Smooth muscle cell (in vitro differentiated cells): Measurements from ENCODE around the gene ZFYVE1. TPM values are rescaled to one million over a fixed set of nuclear protein-coding genes. Genes with fewer than 3 reads are reported as not detected.

Experiments used
- DNase-seq: peaks from one replicate; lab custom pipeline; 2025; ENCODE audit not compliant: unreplicated experiment; lab: John Stamatoyannopoulos, UW
- H2AFZ ChIP-seq: fragments of 200-600 bp; sonication (generic); 2 replicates; pipeline ENCODE4 v1.6.0; 2016; ENCODE audit warnings: antibody characterized with exemption, low read depth, mild to moderate bottlenecking
- H3F3A ChIP-seq: fragments of 200-600 bp; sonication (generic); 2 replicates; pipeline ENCODE4 v1.6.0; 2017; ENCODE audit warnings: antibody characterized with exemption, low read depth
- H3K27ac ChIP-seq: fragments of 200-600 bp; sonication (generic); 2 replicates; pipeline ENCODE4 v1.5.1; 2016; ENCODE audit warnings: low read depth, mild to moderate bottlenecking
- H3K27me3 ChIP-seq: fragments of 200-600 bp; sonication (generic); 2 replicates; pipeline ENCODE4 v1.6.1; 2016; ENCODE audit warnings: low read depth, mild to moderate bottlenecking
- H3K36me3 ChIP-seq: fragments of 200-600 bp; sonication (generic); 2 replicates; pipeline ENCODE4 v1.5.1; 2016; ENCODE audit warnings: low read depth
- H3K4me1 ChIP-seq: fragments of 200-600 bp; sonication (generic); 2 replicates; pipeline ENCODE4 v1.5.1; 2016; ENCODE audit warnings: low read depth
- H3K4me2 ChIP-seq: fragments of 200-600 bp; sonication (generic); 2 replicates; pipeline ENCODE4 v1.6.0; 2016; ENCODE audit warnings: mild to moderate bottlenecking
- H3K4me3 ChIP-seq: fragments of 200-600 bp; sonication (generic); 2 replicates; pipeline ENCODE4 v1.5.1; 2016; ENCODE audit warnings: mild to moderate bottlenecking
- H3K79me2 ChIP-seq: fragments of 200-600 bp; sonication (generic); 2 replicates; pipeline ENCODE4 v1.6.0; 2016; ENCODE audit warnings: low read depth, mild to moderate bottlenecking
- H3K9ac ChIP-seq: fragments of 200-600 bp; sonication (generic); 2 replicates; pipeline ENCODE4 v1.6.0; 2016; ENCODE audit warnings: low read depth
- H3K9me3 ChIP-seq: fragments of 200-600 bp; sonication (generic); replicated peaks from 2 replicates; pipeline ENCODE4 v1.5.1; 2016; ENCODE audit warnings: low read depth
- H4K20me1 ChIP-seq: fragments of 200-600 bp; sonication (generic); 2 replicates; pipeline ENCODE4 v1.6.0; 2016; ENCODE audit warnings: low read depth
- whole genome bisulfite sequencing: methylation state at CpG from one replicate; pipeline ENCODE4 v1.1.7; 2016; ENCODE audit warnings: low lambda C conversion rate; 5-methylcytosine and 5-hydroxymethylcytosine counted together
- polyA plus RNA-seq: library from polyadenylated mRNA; unstranded; fragments of >200 nt; fragmentation: Nextera tagmentation; extraction: Ambion mirVana; gene quantifications from 2 replicates; pipeline ENCODE4 v1.2.1, GENCODE V29; 2016
- total RNA-seq: library from RNA; depleted of rRNA; stranded (reverse); fragments of >200 nt; gene quantifications from 2 replicates; pipeline ENCODE4 v1.2.3, GENCODE V29; 2014
- TF ChIP-seq, protein P1 (sequence below): fragments of 200-600 bp; sonication (generic); IDR thresholded peaks from 2 replicates; pipeline ENCODE4 v1.5.1; 2017; ENCODE audit warnings: borderline replicate concordance, mild to moderate bottlenecking, antibody characterized with exemption; ENCODE audit not compliant: insufficient read depth, poor library complexity, severe bottlenecking

The ZFYVE1 gene
- total and polyA plus RNA-seq, 2 experiments from 2014 or later, result 19.0 to 20.1 TPM

- H3K4me2 ChIP-seq, result no peak overlapping the region
- 90% methylated on average over 3 of the region's 3 CpGs for WGBS
- H3K4me1 ChIP-seq, result peaks cover 3% of the 10 kb centered on the region
- H4K20me1 ChIP-seq, result peaks cover 23% of the 10 kb centered on the region
- no peak for DNase-seq
- H2AFZ ChIP-seq, result no peak overlapping the region
- no peak overlapping the region for H3K4me3 ChIP-seq
- TF ChIP-seq, protein P1, sequence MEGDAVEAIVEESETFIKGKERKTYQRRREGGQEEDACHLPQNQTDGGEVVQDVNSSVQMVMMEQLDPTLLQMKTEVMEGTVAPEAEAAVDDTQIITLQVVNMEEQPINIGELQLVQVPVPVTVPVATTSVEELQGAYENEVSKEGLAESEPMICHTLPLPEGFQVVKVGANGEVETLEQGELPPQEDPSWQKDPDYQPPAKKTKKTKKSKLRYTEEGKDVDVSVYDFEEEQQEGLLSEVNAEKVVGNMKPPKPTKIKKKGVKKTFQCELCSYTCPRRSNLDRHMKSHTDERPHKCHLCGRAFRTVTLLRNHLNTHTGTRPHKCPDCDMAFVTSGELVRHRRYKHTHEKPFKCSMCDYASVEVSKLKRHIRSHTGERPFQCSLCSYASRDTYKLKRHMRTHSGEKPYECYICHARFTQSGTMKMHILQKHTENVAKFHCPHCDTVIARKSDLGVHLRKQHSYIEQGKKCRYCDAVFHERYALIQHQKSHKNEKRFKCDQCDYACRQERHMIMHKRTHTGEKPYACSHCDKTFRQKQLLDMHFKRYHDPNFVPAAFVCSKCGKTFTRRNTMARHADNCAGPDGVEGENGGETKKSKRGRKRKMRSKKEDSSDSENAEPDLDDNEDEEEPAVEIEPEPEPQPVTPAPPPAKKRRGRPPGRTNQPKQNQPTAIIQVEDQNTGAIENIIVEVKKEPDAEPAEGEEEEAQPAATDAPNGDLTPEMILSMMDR, result no peak
- no peaks in the 10 kb centered on the region for H3K27me3 ChIP-seq
- H3K36me3 ChIP-seq, result peaks cover 5% of the 10 kb centered on the region
- no peaks in the 10 kb centered on the region for H3F3A ChIP-seq
- no peaks in the 10 kb centered on the region for H3K9me3 ChIP-seq
- no peak overlapping the region for H3K27ac ChIP-seq
- H3K79me2 ChIP-seq, result no peaks in the 10 kb centered on the region
- no peak overlapping the region for H3K9ac ChIP-seq
Observed at GRCh38 chr14:72982146-72982708, 44.7 kb downstream of the ZFYVE1 start.

GRCh38 chr14:72980863-72981262 is 46.0 kb downstream of the ZFYVE1 start:
- no peaks in the 10 kb centered on the region for H3F3A ChIP-seq
- DNase-seq, result no peak
- H3K4me2 ChIP-seq, result no peak overlapping the region
- peaks cover 19% of the 10 kb centered on the region for H4K20me1 ChIP-seq
- WGBS, result 93% methylated on average over 8 of the region's 8 CpGs
- no peaks in the 10 kb centered on the region for H3K27me3 ChIP-seq
- H3K79me2 ChIP-seq, result no peaks in the 10 kb centered on the region
- H3K4me1 ChIP-seq, result peaks cover 3% of the 10 kb centered on the region
- no peak overlapping the region for H2AFZ ChIP-seq
- H3K4me3 ChIP-seq, result no peak overlapping the region
- no peak overlapping the region for H3K9ac ChIP-seq
- TF ChIP-seq, protein P1, result no peak
- H3K27ac ChIP-seq, result no peak overlapping the region
- peaks cover 8% of the 10 kb centered on the region for H3K36me3 ChIP-seq
- H3K9me3 ChIP-seq, result no peaks in the 10 kb centered on the region

DNA sequence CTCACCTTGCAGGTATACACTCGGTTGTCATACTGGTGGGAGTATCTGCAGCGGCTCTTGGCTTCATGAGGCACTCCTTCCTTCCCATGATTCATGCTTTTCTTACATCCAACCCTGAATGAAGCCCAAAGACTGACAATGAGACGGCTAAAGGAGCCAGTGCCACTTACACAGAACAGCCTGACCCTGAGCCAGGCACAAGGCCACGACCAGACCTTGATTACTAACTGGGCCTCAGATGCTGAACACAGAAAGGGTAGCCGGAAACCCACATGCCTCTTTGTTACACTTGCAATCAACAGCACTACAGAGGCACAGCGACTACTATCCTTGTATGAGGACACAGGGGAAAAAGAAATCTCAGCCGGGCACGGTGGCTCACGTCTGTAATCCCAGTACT is 48.0 kb downstream of the ZFYVE1 start:
- Histone ChIP-seq H3K27me3 (no peaks in the 10 kb centered on the region), H3K9me3 (no peaks in the 10 kb centered on the region), H2AFZ (no peak overlapping the region), H3K79me2 (no peaks in the 10 kb centered on the region), H3K4me2 (no peak overlapping the region), H3K9ac (no peak overlapping the region), H3K36me3 (peaks cover 18% of the 10 kb centered on the region), H3K4me1 (peaks cover 3% of the 10 kb centered on the region), H3F3A (no peaks in the 10 kb centered on the region), H3K4me3 (no peak overlapping the region), H4K20me1 (peaks cover 17% of the 10 kb centered on the region), H3K27ac (no peak overlapping the region)
- TF ChIP-seq, protein P1, result no peak
- DNase-seq, result no peak
- 93% methylated on average over 9 of the region's 9 CpGs for WGBS

GRCh38 chr14:72975770-72976169 is 51.1 kb downstream of the ZFYVE1 start:
- Histone ChIP-seq H3K4me2 (no peak overlapping the region), H3K4me1 (peaks cover 3% of the 10 kb centered on the region), H4K20me1 (peaks cover 9% of the 10 kb centered on the region), H3K36me3 (peaks cover 15% of the 10 kb centered on the region), H3K79me2 (no peaks in the 10 kb centered on the region), H3K27ac (no peak overlapping the region), H3K9me3 (no peaks in the 10 kb centered on the region), H3K9ac (no peak overlapping the region), H3K27me3 (no peaks in the 10 kb centered on the region), H3F3A (no peaks in the 10 kb centered on the region), H2AFZ (no peak overlapping the region), H3K4me3 (no peak overlapping the region)
- TF ChIP-seq, protein P1, result no peak
- WGBS, result 93% methylated on average over 4 of the region's 4 CpGs
- DNase-seq, result no peak
